Measurements from ENCODE around the gene HSPG2.
"Not testable (repeated sequence)": the region's sequence is repeated elsewhere in the genome, so short reads cannot be mapped to it uniquely, and the experiment has no call there.

Gene HSPG2

DNA sequence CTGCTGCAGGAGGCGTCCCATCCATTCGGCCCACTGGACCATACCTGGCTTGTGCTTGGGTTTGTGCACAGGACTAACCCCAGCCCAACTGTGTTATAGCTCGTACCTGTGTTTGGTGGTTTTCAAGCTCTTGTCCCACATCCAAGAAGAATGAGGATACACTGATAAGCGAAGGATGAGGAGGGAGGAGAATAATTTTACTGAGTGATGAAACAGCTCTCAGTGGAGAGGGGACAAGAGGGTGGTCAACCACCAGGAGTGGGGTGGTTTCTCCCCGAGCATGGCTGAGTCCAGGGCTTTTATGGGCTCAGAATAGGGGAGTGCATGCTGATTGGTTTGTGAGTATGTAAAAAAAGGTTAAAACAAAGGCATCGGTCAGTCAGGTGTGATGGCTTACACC lies 142.0 kb downstream of the HSPG2 start:
- no peak for DNase-seq
- intact Hi-C loops (cut with DNase I) = no loop called here

DNA sequence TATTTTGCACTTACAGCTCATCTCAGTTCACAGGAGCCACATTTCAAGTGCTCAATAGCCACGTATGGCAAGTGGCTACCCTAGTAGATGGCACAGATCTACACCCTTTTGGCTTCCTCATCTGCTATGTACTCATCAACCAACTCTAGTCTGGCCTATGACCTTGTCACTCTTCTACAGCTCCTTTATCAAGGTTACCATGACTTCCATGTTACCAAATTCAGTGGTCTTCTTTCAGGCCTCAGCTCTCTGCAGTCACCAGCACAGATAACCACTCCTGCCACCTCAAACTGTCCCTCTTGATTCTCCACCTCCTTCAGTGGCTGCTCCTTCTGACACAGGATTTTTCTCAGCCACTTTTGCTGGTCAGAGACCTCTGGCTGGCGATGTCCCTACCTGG lies 142.5 kb downstream of the HSPG2 start:
- intact Hi-C loops (cut with DNase I) = no loop called here
- no peak for DNase-seq

DNA sequence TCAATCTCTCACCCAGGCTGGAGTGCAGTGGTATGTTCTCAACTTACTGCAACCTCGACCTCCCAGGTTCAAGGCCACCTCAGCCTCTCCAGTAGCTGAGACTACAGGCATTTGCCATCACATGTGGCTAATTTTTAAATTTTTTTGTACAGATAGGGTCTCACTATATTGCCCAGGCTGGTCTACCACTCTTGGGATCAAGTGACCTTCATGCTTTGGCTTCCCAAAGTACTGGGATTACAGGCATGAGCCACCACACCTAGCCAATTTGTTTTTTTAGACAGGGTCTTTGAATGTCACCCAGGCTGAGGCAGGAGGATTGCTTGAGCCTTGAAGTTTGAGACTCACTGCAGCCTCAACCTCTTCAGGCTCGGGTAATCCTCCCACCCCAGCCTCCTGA lies 144.0 kb downstream of the HSPG2 start:
- DNase-seq = no peak
- intact Hi-C loops (cut with DNase I) = no loop called here

DNA sequence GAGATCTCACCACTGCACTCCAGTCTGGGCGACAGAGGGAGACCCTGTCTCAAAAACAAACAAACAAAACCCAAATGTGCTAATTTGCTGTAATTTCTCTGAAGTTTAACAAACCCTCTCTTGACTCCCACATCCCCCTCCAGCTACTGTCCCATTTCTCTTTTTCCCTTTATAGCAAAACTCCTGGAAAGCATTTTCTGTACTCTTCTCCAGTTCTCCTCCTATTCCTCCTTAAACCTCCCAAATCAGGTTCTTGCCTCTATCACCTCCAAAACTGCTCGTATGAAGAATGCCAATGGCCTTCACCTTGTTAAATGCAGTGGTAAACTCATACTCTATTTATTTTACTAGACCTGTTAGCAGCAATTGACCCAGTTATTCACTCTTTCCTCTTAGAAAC lies 150.5 kb downstream of the HSPG2 start:
- DNase-seq = no peak
- intact Hi-C loops (cut with DNase I) = no loop called here

DNA sequence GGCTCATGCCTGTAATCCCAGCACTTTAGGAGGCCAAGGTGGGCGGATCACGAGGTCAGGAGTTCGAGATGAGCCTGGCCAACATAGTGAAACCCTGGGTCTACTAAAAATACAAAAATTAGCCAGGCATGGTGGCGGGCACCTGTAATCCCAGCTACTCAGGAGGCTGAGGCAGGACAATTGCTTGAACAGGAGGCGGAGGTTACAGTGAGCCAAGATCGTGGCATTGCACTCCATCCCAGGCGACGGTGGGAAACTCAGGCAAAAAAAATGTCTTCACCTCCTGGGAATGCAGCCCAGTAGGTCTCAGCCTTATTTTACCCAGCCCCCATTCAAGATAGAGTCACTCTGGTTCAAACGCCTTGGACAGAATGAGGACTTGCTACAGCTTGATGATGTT lies 151.3 kb downstream of the HSPG2 start:
- intact Hi-C loops (cut with DNase I); DNase-seq: not testable (repeated sequence)

DNA sequence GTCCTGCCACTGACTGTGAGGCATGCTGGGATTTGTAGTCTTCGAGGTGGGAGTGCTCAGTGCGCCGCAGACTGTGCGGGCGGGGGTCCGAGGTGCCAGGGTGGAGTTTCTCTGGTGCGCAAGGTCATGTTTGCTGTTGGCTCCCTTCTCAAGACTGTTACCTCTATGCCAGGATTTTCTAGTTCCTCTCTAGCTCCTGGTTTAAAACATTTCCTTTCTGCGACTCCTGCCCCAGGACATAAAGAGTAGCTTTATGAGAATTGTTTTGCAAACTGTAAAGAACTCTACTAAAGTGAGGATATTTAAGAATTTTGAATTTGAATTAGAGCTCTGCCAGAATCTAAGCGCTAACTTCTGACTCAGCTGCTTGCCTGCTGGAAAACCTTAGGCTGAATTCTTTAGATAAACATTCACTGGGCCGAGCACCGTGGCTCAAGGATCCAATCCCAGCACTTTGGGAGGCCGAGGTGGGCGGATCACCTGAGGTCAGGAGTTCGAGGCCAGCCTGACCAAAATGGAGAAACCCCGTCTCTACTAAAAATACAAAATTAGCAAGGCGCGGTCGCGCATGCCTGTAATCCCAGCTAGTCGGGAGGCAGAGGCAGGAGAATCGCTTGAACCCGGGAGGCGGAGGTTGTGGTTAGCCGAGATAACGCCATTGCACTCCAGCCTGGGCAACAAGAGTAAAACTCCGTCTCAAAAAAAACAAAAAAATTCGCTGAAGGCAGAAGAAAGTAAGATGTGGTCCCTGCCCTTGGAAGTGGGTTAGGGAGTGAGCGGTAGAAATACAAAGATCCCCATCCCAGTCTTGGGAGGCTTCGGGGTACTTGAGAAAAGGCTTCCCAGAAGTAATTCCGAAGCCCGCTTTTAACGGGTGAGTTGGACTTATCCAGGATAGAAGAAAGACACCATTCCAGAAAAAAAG lies 153.2 kb downstream of the HSPG2 start:
- intact Hi-C loops (cut with DNase I) = loop anchor here (5.0 kb wide), 2 partner anchors 77 to 153 kb away; partner anchors contain the start of gene HSPG2
- peak in 6 of 42 donors; percentile 6 to 46 (median 21) for DNase-seq

DNA sequence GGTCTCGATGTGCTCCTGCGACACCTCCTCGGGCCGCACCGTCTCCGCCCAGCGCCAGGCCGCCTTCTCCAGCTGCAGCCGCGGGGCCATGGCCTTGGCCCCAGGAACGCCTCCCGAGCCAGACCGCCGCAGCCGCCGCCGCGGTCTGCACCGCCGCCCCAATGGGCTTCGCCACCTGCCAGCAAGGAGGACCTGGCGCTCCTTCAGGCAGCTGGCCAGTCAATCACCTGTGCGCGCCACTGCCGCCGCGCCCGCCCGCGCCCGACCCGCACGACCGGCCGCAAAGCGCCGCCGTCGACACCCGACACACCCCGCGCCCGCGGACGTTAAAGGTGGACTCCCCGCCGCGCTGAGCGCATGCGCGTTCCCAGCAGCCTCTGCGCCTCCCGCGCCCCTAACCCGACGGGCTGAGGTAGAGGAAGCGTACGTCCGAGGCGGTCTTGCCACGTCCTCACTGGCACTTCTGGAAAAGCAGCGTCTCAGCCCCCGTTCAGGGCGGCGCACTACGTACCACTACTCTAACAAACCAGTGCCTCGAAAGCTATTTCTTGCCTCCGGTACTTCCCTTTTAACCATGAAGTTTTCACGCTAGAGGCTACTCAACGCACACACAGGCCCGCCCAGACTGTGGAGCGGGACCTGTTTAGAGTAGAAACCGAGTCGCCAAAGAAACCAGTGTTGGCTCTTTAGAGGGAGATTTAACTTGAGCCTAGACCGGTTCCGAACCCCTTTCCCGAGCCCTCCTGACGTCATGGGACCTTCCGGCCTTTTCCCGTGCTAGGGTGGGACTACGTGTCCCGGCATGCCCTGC lies 154.0 kb downstream of the HSPG2 start, which contains the start of gene USP48:
Gene USP48 (minus strand): TSS at position 282 of the 811 bp plus-strand sequence. CDS start 192 bp downstream, at position 90.
- DNase-seq = peak; percentile 96 to 99 (median 98)
- intact Hi-C loops (cut with DNase I) = loop anchor here (5.0 kb wide), 2 partner anchors 76 to 154 kb away; partner anchors contain the start of gene HSPG2

DNA sequence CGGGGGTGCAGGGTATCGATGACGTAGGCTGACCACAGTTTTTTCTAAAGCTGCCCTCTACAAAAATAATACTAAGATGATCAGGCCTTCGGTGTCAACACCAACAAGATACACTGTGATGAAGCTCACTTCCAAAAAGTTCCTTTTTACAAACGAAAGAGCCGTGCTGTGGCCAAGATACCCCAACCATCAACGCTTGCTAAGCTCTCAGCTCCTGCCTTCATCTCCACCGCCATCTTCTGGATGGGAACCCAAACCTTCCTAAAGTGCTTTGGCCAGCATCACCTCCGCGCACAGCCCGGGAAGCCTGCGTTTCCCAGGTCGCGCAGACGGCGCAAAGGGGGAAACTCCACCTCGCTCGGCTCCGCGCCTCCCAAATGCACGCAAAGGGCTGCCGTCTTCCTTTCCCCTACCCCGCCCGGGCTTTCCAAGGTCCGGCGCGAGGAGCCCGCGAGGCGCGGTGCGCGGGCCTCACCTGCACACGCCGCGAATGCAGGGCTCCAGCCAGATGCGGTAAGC lies 154.7 kb downstream of the HSPG2 start:
- peak; percentile 40 to 84 (median 66) for DNase-seq
- intact Hi-C loops (cut with DNase I) = loop anchor here (5.0 kb wide), 2 partner anchors 75 to 155 kb away; partner anchors contain the start of gene HSPG2

DNA sequence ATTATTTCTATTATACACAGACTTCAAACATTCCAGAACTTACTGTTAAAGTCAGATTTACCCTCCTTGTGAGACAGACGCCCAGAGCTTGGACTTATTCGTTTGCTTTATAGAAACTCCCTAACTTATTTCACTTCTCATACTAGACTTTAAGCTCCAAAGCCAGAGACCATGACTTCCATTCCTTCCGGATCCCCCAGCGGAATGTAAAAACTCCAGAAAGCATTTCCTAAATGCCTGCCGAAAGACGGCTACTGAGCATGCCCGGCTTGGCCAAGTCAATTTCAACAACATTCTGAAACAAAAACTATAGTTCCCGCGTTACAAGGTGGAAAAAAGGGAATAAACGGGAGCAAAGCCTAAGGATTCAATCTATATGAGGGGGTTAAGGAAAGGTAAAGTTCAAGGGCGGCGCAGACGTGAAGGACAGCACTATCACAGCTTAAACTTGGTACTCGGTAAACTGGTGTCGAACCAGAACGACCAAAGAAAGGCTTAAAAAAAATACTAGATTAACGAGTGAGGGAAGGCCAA lies 155.2 kb downstream of the HSPG2 start:
- intact Hi-C loops (cut with DNase I) = loop anchor here (5.0 kb wide), 2 partner anchors 75 to 155 kb away; partner anchors contain the start of gene HSPG2
- peak in 20 of 42 donors; percentile 8 to 49 (median 24) for DNase-seq

DNA sequence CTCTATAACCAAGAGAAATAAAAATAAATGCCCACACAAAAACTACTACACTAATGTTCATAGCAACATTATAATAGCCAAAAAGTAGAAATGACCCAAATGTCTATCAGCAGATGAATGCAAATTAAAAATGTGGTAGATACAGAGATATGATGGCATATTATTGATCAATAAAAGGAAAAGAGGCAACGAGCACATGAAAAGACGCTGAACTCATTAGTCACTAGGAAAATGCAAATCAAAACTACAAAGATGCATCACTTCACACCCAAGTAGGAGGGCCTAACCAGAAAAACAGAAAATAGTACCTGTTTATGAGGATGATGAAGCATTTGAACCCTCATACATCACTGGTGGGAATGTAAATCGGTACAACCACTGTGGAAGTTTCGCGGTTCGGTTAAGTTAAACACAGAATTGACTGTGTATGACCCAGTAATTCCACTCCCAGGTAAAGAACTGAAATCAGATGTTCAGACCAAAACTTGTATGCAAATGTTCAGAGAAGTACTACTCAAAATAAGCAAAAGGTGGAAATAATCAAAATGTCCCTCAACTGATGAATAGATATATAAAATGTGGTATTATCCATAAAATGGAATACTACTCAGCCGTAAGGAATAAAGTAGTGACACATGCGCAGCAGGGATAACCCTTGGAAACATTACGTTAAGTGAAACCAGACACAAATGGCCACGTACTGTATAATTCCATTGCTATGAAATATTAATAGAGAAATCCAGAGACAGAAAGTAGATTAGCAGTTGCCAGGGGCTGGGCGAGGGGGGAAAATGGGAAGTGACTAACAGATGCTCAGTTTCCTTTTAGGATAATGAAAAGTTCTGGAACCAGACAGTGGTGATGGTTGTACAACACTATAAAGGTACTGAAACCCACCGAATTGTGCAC lies 157.2 kb downstream of the HSPG2 start:
- no peak for DNase-seq
- intact Hi-C loops (cut with DNase I) = loop anchor here (5.0 kb wide), 2 partner anchors 73 to 157 kb away; partner anchors contain the start of gene HSPG2

DNA sequence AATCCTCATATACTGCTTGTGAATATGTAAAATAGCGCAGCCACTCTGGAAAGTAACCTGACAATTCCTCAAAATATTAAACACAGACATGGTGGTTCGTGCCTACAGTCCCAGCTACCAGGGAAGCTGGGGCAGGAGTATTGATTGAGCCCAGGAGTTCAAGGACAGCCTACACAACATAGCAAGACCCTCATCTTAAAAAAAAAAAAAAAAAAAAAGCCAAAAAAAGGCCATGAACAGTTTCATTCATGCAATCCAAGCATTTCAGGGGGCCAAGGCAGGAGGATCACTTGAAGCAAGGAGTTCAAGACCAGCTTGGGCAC lies 158.7 kb downstream of the HSPG2 start:
- no peak for DNase-seq
- intact Hi-C loops (cut with DNase I) = no loop called here

DNA sequence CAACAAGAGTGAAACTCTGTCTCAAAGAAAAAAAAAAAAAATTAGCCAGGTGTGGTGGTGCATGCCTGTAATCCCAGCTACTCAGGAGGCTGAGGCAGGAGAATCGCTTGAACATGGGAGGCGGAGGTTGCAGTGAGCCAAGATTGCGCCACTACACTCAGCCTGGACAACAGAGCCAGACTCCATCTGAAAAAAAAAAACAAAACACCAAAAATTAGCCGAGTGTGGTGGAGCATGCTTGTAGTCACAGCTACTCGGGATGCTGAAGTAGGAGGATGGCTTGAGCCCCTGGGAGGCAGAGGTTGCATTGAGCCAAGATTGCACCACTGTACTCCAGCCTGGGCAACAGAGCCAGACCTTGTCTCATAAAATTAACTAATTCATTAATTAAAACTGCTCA lies 160.2 kb downstream of the HSPG2 start:
- DNase-seq; intact Hi-C loops (cut with DNase I): not testable (repeated sequence)

DNA sequence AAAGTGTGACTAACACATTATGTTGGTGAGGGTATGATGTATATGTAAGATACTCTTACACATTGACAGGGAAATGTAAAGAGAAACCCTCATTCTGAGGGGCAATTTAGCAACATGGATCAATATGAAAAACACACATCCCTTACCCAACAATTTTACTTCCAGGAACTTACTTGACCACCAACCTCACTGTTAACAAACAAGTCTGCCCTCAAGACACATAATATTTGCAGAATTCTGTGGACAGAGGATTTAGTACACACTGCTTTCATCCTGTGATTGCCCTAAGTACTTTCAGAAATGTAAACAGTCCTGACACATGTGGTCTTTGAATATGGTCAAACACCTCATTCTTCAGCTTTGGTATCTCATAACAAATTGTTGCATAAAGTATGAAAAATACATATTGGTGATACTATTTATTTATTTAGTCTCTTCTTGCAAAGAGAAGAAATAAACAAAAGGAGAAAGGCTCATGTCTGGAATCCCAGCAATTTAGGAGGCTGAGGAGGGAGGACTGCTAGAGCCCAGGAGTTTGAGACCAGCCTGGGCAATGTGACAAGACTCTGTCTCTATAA lies 161.0 kb downstream of the HSPG2 start:
- intact Hi-C loops (cut with DNase I) = no loop called here
- no peak for DNase-seq

DNA sequence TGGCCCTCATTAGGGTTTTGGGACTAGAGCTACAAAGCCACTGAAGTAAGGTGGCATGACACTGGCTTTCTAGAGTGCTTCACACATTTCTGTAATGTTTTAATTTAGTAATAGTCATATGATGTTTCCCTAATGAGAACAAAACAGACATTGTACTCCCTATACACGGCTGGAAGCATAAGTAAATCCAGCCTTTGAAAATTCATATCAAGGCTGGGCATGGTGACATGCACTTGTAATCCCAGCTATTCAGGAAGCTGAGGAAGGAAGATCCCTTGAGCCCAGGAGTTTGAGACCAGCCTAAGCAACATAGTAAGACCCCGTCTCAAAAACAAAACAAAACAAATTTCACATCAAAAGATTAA lies 161.6 kb downstream of the HSPG2 start:
- DNase-seq = peak in 1 of 42 donors; percentile 48
- intact Hi-C loops (cut with DNase I) = no loop called here

DNA sequence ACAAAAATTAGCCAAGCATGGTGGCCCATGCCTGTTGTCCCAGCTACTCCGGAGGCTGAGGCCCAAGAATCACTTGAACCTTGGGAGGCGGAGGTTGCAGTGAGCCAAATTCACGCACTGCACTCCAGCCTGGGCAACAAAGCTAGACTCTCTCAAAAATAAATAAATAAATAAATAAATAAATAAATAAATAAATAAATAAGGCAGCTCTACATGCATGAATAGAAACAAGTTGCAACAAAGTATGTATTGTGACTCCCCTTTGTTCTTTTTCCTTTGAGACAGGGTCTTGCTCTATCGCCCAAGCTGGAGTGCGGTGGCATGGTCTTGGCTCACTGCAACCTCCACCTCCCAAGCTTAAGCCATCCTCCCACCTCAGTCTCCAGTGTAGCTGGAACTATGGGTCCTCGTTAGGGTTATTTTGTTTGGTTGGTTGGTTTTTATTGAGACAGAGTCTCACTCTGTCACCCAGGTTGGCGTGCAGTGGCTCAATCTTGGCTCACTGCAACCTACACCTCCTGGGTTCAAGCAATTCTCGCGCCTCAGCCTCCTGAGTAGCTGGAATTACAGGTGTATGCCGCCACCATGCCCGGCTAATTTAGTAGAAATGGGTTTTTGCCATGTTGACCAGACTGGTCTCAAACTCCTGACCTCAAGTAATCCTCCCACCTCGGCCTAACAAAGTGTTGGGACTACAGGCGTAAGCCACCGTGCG lies 162.1 kb downstream of the HSPG2 start:
- intact Hi-C loops (cut with DNase I) = no loop called here
- peak in 1 of 42 donors; percentile 46 for DNase-seq

DNA sequence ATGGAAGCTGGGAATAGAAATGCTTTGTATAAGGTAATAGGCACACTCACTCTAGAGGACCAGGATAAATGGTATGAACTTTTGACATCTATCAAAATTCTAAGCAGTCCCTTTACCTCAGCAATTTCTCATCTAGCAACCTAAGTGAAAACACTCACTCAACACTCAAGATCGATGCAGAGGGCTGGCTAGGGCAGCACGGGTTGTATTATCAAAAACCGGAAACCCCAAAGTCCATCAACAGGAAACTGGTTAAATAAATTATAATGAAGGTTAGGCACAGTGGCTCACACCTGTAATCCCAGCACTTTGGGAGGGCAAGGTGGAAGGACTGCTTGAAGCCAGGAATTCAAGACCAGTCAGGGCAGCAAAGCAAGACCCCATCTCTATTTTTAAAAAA lies 163.5 kb downstream of the HSPG2 start:
- intact Hi-C loops (cut with DNase I) = no loop called here
- no peak for DNase-seq

All from head of caudate nucleus (tissue), 42 donors.